ENCODE results near the gene ADGRV1.
"Not testable (repeated sequence)": the region's sequence is repeated elsewhere in the genome, so short reads cannot be mapped to it uniquely, and the experiment has no call there.

Gene ADGRV1

GRCh38 chr5:91010090-91010489 lies 451.5 kb downstream of the ADGRV1 start:
- no peaks in the 10 kb centered on the region for H3K9me3 ChIP-seq (ENCODE audit: control insufficient read depth in 2 of 2, low read length in 2 of 2)

GRCh38 chr5:91011029-91011428 lies 452.4 kb downstream of the ADGRV1 start:
- Histone ChIP-seq H3K27me3 (ENCODE audit: control insufficient read depth in 2 of 2, insufficient read depth in 2 of 2, low read length in 2 of 2) (no peaks in the 10 kb centered on the region), H3K9me3 (ENCODE audit: control insufficient read depth in 2 of 2, low read length in 2 of 2) (no peaks in the 10 kb centered on the region), H3K9ac (ENCODE audit: low read depth in 1 of 2, low read length in 2 of 2) (no peak overlapping the region), H3K4me3 (ENCODE audit: low read length in 2 of 2) (no peak overlapping the region), H3K27ac (ENCODE audit: low read depth in 2 of 2, low read length in 2 of 2) (no peak overlapping the region), H3K4me1 (ENCODE audit: control insufficient read depth in 2 of 2, insufficient read depth in 2 of 2, low read length in 2 of 2) (no peaks in the 10 kb centered on the region), H3K36me3 (ENCODE audit: control insufficient read depth in 2 of 2, insufficient read depth in 2 of 2, low read length in 2 of 2) (no peaks in the 10 kb centered on the region)

More at GRCh38 chr5:91010090-91010489, 451.5 kb downstream of the ADGRV1 start:
- no peaks in the 10 kb centered on the region for H3K27me3 ChIP-seq (ENCODE audit: control insufficient read depth in 2 of 2, insufficient read depth in 2 of 2, low read length in 2 of 2)
- H3K4me3 ChIP-seq (ENCODE audit: low read length in 2 of 2) = no peak overlapping the region
- H3K4me1 ChIP-seq (ENCODE audit: control insufficient read depth in 2 of 2, insufficient read depth in 2 of 2, low read length in 2 of 2) = no peaks in the 10 kb centered on the region
- no peak overlapping the region for H3K9ac ChIP-seq (ENCODE audit: low read depth in 1 of 2, low read length in 2 of 2)
- H3K36me3 ChIP-seq (ENCODE audit: control insufficient read depth in 2 of 2, insufficient read depth in 2 of 2, low read length in 2 of 2) = no peaks in the 10 kb centered on the region
- H3K27ac ChIP-seq (ENCODE audit: low read depth in 2 of 2, low read length in 2 of 2) = no peak overlapping the region

GRCh38 chr5:91012867-91013266 lies 454.3 kb downstream of the ADGRV1 start:
- not testable (repeated sequence) for H3K27ac ChIP-seq (ENCODE audit: low read depth in 2 of 2, low read length in 2 of 2); H3K9me3 ChIP-seq (ENCODE audit: control insufficient read depth in 2 of 2, low read length in 2 of 2); H3K4me1 ChIP-seq (ENCODE audit: control insufficient read depth in 2 of 2, insufficient read depth in 2 of 2, low read length in 2 of 2); H3K4me3 ChIP-seq (ENCODE audit: low read length in 2 of 2); H3K27me3 ChIP-seq (ENCODE audit: control insufficient read depth in 2 of 2, insufficient read depth in 2 of 2, low read length in 2 of 2); H3K9ac ChIP-seq (ENCODE audit: low read depth in 1 of 2, low read length in 2 of 2); H3K36me3 ChIP-seq (ENCODE audit: control insufficient read depth in 2 of 2, insufficient read depth in 2 of 2, low read length in 2 of 2)

- Histone ChIP-seq H3K9ac (ENCODE audit: low read depth in 1 of 2, low read length in 2 of 2) (no peak overlapping the region), H3K4me1 (ENCODE audit: control insufficient read depth in 2 of 2, insufficient read depth in 2 of 2, low read length in 2 of 2) (no peaks in the 10 kb centered on the region), H3K4me3 (ENCODE audit: low read length in 2 of 2) (no peak overlapping the region), H3K9me3 (ENCODE audit: control insufficient read depth in 2 of 2, low read length in 2 of 2) (no peaks in the 10 kb centered on the region), H3K27ac (ENCODE audit: low read depth in 2 of 2, low read length in 2 of 2) (no peak overlapping the region), H3K36me3 (ENCODE audit: control insufficient read depth in 2 of 2, insufficient read depth in 2 of 2, low read length in 2 of 2) (no peaks in the 10 kb centered on the region), H3K27me3 (ENCODE audit: control insufficient read depth in 2 of 2, insufficient read depth in 2 of 2, low read length in 2 of 2) (no peaks in the 10 kb centered on the region)
Measured at GRCh38 chr5:91016322-91016721, 457.7 kb downstream of the ADGRV1 start.

- H3K4me3 ChIP-seq (ENCODE audit: low read length in 2 of 2) = no peak overlapping the region
- H3K9me3 ChIP-seq (ENCODE audit: control insufficient read depth in 2 of 2, low read length in 2 of 2) = no peaks in the 10 kb centered on the region
- no peak overlapping the region for H3K9ac ChIP-seq (ENCODE audit: low read depth in 1 of 2, low read length in 2 of 2)
- H3K27ac ChIP-seq (ENCODE audit: low read depth in 2 of 2, low read length in 2 of 2) = peak overlapping the region in 1 of 2 donors; percentile 35
- no peaks in the 10 kb centered on the region for H3K36me3 ChIP-seq (ENCODE audit: control insufficient read depth in 2 of 2, insufficient read depth in 2 of 2, low read length in 2 of 2)
- H3K4me1 ChIP-seq (ENCODE audit: control insufficient read depth in 2 of 2, insufficient read depth in 2 of 2, low read length in 2 of 2) = peaks cover under 1 to 6% of the 10 kb centered on the region in 2 donors
- H3K27me3 ChIP-seq (ENCODE audit: control insufficient read depth in 2 of 2, insufficient read depth in 2 of 2, low read length in 2 of 2) = no peaks in the 10 kb centered on the region
Measured at GRCh38 chr5:91016954-91017700, 458.5 kb downstream of the ADGRV1 start.

GRCh38 chr5:91018200-91018599 lies 459.6 kb downstream of the ADGRV1 start:
- no peaks in the 10 kb centered on the region for H3K36me3 ChIP-seq (ENCODE audit: control insufficient read depth in 2 of 2, insufficient read depth in 2 of 2, low read length in 2 of 2)
- H3K9ac ChIP-seq (ENCODE audit: low read depth in 1 of 2, low read length in 2 of 2) = no peak overlapping the region
- no peak overlapping the region for H3K4me3 ChIP-seq (ENCODE audit: low read length in 2 of 2)
- H3K27ac ChIP-seq (ENCODE audit: low read depth in 2 of 2, low read length in 2 of 2) = no peak overlapping the region
- no peaks in the 10 kb centered on the region for H3K27me3 ChIP-seq (ENCODE audit: control insufficient read depth in 2 of 2, insufficient read depth in 2 of 2, low read length in 2 of 2)
- no peaks in the 10 kb centered on the region for H3K9me3 ChIP-seq (ENCODE audit: control insufficient read depth in 2 of 2, low read length in 2 of 2)
- H3K4me1 ChIP-seq (ENCODE audit: control insufficient read depth in 2 of 2, insufficient read depth in 2 of 2, low read length in 2 of 2) = peaks cover 2 to 16% of the 10 kb centered on the region in 2 donors

- no peaks in the 10 kb centered on the region for H3K27me3 ChIP-seq (ENCODE audit: control insufficient read depth in 2 of 2, insufficient read depth in 2 of 2, low read length in 2 of 2)
- H3K4me3 ChIP-seq (ENCODE audit: low read length in 2 of 2) = no peak overlapping the region
- peaks cover 2 to 17% of the 10 kb centered on the region in 2 donors for H3K4me1 ChIP-seq (ENCODE audit: control insufficient read depth in 2 of 2, insufficient read depth in 2 of 2, low read length in 2 of 2)
- no peaks in the 10 kb centered on the region for H3K36me3 ChIP-seq (ENCODE audit: control insufficient read depth in 2 of 2, insufficient read depth in 2 of 2, low read length in 2 of 2)
- H3K9me3 ChIP-seq (ENCODE audit: control insufficient read depth in 2 of 2, low read length in 2 of 2) = no peaks in the 10 kb centered on the region
- H3K9ac ChIP-seq (ENCODE audit: low read depth in 1 of 2, low read length in 2 of 2) = no peak overlapping the region
- H3K27ac ChIP-seq (ENCODE audit: low read depth in 2 of 2, low read length in 2 of 2) = no peak overlapping the region
Measured at GRCh38 chr5:91018712-91019371, 460.2 kb downstream of the ADGRV1 start.

GRCh38 chr5:91020065-91020800 lies 461.6 kb downstream of the ADGRV1 start:
- Histone ChIP-seq H3K36me3 (ENCODE audit: control insufficient read depth in 2 of 2, insufficient read depth in 2 of 2, low read length in 2 of 2) (no peaks in the 10 kb centered on the region), H3K27ac (ENCODE audit: low read depth in 2 of 2, low read length in 2 of 2) (no peak overlapping the region), H3K9ac (ENCODE audit: low read depth in 1 of 2, low read length in 2 of 2) (no peak overlapping the region), H3K4me1 (ENCODE audit: control insufficient read depth in 2 of 2, insufficient read depth in 2 of 2, low read length in 2 of 2) (peaks cover 2 to 17% of the 10 kb centered on the region in 2 donors), H3K4me3 (ENCODE audit: low read length in 2 of 2) (no peak overlapping the region), H3K9me3 (ENCODE audit: control insufficient read depth in 2 of 2, low read length in 2 of 2) (no peaks in the 10 kb centered on the region), H3K27me3 (ENCODE audit: control insufficient read depth in 2 of 2, insufficient read depth in 2 of 2, low read length in 2 of 2) (no peaks in the 10 kb centered on the region)

- H3K4me1 ChIP-seq (ENCODE audit: control insufficient read depth in 2 of 2, insufficient read depth in 2 of 2, low read length in 2 of 2) = peaks cover 2 to 17% of the 10 kb centered on the region in 2 donors
- H3K36me3 ChIP-seq (ENCODE audit: control insufficient read depth in 2 of 2, insufficient read depth in 2 of 2, low read length in 2 of 2) = no peaks in the 10 kb centered on the region
- no peak overlapping the region for H3K4me3 ChIP-seq (ENCODE audit: low read length in 2 of 2)
- H3K27ac ChIP-seq (ENCODE audit: low read depth in 2 of 2, low read length in 2 of 2) = peak overlapping the region in 1 of 2 donors; percentile 4
- H3K9me3 ChIP-seq (ENCODE audit: control insufficient read depth in 2 of 2, low read length in 2 of 2) = no peaks in the 10 kb centered on the region
- H3K9ac ChIP-seq (ENCODE audit: low read depth in 1 of 2, low read length in 2 of 2) = no peak overlapping the region
- H3K27me3 ChIP-seq (ENCODE audit: control insufficient read depth in 2 of 2, insufficient read depth in 2 of 2, low read length in 2 of 2) = no peaks in the 10 kb centered on the region
Measured at GRCh38 chr5:91022518-91022917, 463.9 kb downstream of the ADGRV1 start.

GRCh38 chr5:91024206-91024605 lies 465.6 kb downstream of the ADGRV1 start:
- Histone ChIP-seq H3K27ac (ENCODE audit: low read depth in 2 of 2, low read length in 2 of 2) (no peak overlapping the region), H3K4me1 (ENCODE audit: control insufficient read depth in 2 of 2, insufficient read depth in 2 of 2, low read length in 2 of 2) (peaks cover 6 to 24% of the 10 kb centered on the region in 2 donors), H3K4me3 (ENCODE audit: low read length in 2 of 2) (no peak overlapping the region), H3K27me3 (ENCODE audit: control insufficient read depth in 2 of 2, insufficient read depth in 2 of 2, low read length in 2 of 2) (no peaks in the 10 kb centered on the region), H3K9ac (ENCODE audit: low read depth in 1 of 2, low read length in 2 of 2) (no peak overlapping the region), H3K9me3 (ENCODE audit: control insufficient read depth in 2 of 2, low read length in 2 of 2) (no peaks in the 10 kb centered on the region), H3K36me3 (ENCODE audit: control insufficient read depth in 2 of 2, insufficient read depth in 2 of 2, low read length in 2 of 2) (no peaks in the 10 kb centered on the region)
